ENCODE measurements around the gene EOGT.
A peak's percentile ranks its signal among the peaks of the same experiment; 100 is the strongest.

The EOGT gene

DNA sequence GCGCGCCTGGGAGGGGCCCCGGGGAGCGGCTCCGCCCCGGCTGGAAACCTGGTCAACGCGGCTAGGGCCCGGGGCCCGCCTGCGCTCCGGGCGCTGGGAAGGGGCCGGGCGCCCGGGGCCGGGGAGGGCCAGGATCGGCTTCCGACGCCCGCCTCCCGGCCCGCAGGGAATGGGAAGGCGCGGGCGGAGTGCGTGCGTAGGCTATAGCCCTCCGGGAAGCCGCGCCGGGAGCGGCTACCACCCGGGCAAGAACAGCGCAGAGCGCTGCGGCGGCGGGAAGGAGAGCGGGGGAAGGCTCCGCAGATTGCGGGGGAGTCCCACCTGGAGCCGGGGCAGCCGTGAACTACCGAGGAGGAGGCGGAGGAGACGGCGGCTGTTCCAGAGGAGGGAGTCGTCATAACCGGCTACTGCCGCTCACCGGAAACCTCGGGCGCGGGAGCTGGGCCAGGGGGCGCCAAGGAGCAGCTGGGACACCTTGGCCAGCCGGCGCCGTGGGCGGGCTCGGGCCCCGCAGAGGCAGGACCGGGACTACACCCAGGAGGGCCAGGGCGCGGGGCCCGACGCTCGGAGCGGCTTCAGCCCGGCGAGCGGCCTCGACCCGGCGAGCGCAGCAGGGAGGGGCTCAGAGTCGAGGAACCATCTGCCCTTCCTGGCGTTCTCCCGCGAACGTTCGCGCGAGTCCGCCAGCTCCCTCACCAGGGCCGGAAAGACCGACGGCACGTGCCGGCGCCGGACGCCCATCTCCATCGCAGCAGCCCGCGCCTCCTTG, at the start of gene EOGT:
Gene EOGT (minus strand): TSS at position 432 of the 769 bp plus-strand sequence. CDS start 3,838 bp downstream, outside the sequence.
- peak; percentile 80 for DNase-seq (ENCODE audit: low read depth)

DNA sequence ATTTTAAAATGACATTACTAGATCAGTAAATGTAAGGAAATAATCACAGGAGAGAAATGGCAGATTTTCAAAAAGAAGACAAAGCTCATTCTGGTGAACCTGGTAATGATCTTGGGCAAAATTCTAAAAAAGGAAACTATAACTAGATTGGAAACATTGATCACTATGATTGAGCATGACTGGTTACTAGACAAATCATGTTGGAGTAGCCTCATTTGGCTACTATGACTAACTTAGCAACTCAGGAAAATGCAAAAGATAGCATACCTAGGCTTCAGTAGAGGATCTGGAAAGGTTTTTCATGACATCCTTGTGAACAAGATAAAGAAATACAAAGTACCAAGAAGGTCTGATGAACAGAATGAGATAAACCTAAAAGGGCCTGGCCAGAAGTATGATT, 46.2 kb upstream of the EOGT start:
- DNase-seq (ENCODE audit: low read depth) = no peak

DNA sequence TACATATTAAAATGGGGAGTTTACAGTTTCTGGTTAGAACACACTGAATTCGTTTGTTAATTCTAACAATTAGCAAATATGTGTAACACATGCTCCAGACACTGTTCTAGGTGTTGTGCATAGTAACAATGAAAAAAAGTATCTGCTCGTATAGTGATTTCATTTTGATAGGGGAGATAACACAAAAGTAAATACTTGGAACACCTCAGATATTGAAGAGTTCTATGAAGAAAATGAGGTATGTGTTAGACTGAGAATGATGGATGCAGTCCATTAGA, 45.4 kb upstream of the EOGT start:
- DNase-seq (ENCODE audit: low read depth) = no peak

DNA sequence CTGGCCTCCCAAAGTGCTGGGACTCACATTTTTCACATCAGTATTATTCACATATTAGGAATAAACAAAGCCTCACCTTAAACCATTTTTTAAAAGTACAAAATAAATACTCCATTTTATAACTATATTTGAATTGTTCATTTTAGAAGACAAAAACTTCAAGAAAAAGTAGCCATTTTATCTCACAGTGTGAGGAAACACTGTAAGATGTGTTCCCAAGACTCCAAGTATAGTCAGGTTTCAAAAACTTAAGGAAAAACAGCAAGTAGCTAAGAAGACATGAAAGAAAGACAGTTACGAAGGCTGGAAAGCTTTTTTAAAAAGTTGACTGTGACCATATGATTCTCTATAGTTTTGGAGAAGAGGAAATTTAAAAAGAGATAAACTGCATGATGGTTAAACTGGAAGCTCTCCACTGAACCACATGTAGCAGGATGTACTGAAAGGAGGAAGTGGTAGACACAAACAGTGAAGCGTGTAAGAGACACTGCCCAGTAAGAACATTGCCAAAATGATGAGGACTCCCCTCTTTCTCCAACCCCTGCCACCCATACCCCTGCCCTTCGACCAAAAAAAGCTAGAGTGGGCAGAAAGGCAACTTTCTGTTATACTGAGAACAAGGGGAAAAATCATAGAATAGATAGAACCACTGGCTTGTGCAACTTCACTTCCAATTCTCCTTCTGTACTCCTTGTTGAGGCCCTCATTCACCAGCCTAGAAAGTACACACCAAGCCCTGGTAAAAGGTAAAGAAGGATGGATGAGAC, 44.9 kb upstream of the EOGT start:
- no peak for DNase-seq (ENCODE audit: low read depth)

DNA sequence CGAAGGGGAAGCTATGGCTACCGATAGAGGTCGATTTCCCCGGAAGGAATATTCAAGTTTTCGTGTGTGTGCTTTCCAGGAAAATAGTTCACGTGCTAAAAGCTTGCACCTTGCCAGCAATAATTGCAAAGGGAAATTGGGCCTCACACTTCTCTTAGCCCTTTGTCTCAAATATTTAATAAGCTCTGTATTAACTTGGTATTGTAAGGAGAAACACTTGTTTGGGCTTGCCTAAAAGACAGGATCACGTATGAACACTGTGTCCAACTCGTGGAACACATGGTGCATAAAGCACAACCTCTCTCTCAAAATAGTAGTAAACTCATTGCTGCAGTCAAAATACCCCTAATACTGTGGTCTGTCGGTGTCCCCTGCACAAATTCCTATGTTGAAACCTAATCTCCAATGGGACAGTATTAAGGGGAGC, 39.0 kb upstream of the EOGT start:
- no peak for DNase-seq (ENCODE audit: low read depth)

DNA sequence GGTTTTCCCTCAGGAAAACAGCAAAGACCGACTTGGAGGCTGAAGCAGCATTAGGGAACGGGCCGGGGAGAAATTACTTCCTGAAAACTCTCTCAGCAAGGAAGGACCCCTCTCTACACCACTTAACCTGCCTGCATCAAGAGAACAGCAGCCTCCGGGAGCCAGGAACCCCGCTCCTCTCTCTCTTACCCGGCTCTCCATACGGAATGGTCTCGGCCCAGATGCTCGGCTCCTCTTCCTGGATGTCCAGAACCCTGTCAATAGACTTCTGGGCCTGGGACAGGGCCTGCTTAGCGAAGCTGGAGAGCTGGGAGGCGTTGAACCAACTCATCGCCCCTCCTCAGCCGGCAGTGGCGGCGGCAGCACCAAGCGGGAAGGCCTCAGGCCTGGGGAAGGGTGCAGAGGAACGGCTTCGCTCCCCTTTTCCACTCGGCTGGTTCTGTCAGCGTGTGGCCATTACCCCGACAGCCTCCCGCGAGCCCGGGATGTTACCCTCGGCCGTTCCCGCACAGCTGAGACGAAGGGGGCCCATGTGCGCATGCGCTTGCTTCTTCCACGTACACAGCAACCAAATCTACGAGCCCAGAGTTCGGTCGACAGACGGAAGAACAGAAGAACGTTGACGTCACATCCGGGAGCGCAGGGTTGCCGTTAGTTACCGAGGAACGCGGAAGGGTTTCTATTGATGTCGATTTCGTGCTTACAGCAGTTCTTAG, 38.4 kb upstream of the EOGT start, which contains the start of gene TMF1:
Gene TMF1 (minus strand): TSS at position 578 of the 716 bp plus-strand sequence. CDS start 247 bp downstream, at position 331.
- DNase-seq (ENCODE audit: low read depth) = peak; percentile 98

DNA sequence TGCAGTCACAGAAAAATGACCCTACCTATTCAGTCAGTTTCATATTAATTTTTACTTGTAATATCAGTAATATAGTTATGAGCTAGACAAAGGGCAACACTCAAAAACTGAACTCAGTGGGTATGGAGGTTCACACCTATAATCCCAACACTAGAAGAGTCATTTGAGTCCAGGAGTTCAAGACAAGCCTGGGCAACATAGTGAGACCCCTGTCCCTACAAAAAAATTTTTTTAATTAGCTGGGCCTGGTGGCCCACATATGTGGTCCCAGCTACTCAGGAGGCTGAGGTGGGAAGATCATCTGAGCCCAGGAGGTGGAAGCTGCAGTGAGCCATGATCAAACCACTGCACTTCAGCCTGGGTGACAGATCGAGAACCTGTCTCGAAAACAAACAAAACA, 35.5 kb upstream of the EOGT start:
- no peak for DNase-seq (ENCODE audit: low read depth)

DNA sequence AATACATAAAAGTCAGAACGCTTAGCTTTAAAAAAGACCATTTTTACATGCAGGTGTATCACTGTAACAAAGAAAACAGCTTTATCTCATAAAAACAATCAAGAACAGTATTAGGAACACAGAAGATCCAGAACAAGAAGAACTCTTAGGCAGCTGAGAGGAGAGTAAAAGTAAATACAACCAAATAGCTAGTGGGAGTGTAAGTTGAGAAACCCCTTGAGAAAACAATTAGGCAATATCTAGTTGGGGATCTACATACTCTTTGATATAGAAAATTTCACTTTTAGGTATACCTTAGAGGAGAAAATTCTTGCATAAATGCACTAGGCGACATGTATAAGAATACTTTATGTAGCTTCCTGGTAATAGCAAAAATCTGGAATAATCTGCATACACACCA, 31.1 kb upstream of the EOGT start:
- peak; percentile 34 for DNase-seq (ENCODE audit: low read depth)

DNA sequence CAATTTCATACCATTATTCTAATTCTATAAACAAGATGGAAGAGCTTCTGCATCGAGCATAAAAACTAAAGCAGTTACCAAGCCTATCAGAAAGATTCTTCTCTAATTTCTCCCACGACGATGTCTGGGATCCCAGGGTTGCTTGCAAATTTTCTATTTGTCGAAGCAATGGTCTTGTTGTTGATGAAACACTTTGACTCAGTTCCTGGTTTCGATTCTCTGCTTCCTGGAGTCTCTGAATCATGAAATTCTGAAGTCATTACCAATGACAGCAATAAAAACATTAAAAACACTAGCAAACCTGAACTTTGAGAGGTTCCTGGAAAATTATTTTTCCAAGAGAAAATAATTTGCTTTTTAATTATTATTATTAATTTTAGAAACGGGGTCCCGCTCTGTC, 20.0 kb upstream of the EOGT start:
- DNase-seq (ENCODE audit: low read depth) = peak; percentile 93

DNA sequence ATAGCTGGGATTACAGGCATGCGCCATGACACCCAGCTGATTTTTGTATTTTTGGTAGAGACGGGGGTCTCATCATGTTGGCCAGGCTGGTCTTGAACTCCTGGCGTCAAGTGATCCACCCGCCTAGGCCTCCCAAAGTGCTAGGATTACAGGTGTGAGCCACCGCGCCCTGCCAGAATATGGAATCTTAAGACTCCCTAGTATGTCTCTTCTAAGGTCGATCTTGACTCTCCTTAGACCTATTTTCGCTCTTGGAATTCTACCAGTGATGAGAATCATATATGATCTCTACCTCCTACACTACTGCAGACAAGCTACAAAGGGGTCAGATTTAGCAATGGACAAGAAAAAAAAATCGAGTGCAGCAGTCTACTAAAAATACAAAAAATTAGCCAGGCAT, 19.3 kb upstream of the EOGT start:
- no peak for DNase-seq (ENCODE audit: low read depth)

DNA sequence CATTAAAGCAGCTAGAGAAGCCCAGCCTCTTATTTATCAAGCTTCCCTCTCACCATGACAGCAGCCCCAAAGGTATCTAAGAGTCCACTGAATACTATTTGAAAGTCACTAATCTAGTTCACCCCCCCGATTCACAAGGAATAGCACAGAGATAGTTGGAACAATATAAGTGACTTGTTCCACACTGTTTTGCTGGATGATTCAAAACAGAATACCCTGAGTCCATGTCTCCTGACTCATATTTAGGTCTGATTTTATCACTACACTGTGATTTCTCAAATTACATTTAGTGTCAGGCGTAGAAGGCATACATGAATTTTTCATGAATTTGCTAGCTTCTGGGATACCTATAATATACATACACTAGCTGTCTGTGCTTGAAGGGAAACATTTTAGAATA, 18.7 kb upstream of the EOGT start:
- DNase-seq (ENCODE audit: low read depth) = peak; percentile 81

DNA sequence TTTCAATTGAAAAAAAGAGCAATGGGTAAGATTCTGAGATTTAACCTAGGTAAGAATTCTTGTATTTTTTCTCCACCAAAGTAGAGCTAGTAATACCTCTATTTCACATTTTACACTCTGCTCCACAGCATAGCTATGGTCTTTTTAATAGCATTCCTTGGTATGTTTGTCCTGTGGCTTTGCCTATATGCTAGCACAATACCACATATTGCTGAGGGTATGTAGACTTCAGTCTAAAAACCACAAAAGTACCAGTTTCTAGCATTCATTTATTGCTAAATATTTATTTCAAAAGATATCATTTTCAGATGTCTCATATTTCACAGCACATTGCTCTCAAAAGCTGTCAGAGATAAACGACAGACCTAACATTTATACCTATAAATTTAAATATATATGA, 18.2 kb upstream of the EOGT start:
- DNase-seq (ENCODE audit: low read depth) = peak; percentile 61

DNA sequence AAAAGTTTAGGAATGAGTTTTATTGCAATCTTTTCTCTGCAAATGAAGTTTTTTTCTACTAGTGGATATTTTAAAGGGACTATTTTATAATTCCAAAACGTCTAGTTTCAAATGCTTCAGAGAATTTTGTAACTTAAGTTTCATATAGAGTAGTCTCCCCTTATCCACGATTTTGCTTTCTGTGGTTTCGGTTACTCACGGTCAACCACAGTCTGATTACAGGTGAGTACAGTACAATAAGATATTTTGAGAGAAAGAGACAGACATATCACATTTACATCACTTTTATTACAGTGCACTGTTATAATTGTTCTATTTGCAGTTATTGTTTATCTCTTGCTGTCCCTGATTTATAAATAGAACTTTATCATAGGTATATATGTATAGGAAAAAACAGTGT, 7.4 kb upstream of the EOGT start:
- DNase-seq (ENCODE audit: low read depth) = no peak

DNA sequence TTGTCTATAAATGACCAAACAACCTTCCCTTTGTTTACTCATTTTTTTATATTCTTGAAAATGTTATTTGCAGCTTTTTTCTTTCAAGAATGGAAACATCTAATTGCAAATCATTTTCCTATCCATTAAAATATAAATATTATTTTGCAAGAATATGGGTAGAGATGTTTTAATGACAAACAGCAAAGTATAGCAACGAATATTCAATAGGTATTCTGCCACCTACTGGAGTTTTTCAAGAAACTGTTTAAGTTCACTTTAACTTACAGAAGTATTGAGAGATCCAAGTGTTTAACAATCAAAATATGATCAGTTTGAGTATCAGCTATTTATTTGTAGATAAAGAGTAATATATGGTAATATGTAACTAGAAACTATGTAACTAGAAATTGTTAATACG, 6.9 kb upstream of the EOGT start:
- peak; percentile 7 for DNase-seq (ENCODE audit: low read depth)

DNA sequence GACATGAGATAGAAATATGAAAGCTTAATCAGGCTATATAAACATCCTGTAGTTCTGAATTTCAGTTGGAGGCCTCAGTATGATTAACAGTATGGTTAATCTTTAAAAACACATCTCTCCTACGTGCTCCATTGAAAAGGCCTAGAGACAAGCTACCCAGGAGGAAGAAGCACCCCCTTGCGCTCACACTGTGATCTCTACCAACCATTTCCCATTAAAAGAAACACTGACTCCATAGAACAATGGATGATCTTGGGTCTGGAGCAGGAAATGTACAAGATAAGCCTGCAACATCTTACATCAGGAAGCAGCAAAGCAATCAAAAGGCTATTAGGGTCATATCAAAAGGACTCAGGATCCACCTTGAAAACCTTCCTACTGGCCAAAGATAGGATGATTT, 3.4 kb upstream of the EOGT start:
- no peak for DNase-seq (ENCODE audit: low read depth)

DNA sequence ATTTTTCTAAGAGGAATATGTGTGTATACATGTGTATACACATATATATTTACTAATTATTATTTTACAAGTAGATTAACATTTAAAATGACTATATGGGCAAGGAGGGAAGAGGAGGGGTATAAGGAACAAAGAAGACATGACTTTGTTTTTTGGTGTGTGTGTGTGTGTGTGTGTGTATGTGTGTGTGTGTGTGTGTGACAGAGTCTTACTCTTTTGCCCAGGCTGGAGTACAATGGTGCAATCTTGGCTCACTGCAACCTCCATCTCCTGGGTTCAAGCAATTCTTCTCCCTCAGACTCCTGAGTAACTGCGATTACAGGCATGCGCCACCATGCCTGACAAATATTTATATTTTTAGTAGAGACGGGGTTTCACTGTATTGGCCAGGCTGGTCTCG, 2.6 kb upstream of the EOGT start:
- no peak for DNase-seq (ENCODE audit: low read depth)

DNA sequence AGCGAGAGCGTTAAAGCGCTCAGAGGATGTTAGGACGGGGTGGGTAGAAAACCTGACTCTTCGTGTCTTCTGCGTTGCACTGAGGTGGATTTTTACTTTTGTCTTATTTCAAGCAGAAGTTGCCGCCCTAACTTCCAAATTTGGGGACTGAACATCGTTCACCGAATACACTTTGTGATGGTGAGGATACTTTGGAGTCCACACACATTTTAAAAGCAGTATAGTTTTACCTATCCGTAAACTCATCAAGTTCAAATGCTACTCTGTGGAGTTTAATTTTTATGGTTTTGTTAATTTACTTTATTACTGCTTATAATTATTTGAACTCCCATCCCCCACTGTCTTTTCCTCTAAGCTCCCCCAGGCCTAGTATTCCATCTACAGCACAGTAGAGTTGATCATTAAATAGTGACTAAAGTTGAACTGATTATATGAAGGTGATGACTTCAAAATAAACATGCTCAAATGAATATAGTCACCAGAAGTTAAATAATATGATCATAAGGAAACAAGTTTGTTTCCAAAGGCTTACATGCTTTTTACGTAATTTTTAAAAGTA, 617 bp upstream of the EOGT start:
- no peak for DNase-seq (ENCODE audit: low read depth)

DNA sequence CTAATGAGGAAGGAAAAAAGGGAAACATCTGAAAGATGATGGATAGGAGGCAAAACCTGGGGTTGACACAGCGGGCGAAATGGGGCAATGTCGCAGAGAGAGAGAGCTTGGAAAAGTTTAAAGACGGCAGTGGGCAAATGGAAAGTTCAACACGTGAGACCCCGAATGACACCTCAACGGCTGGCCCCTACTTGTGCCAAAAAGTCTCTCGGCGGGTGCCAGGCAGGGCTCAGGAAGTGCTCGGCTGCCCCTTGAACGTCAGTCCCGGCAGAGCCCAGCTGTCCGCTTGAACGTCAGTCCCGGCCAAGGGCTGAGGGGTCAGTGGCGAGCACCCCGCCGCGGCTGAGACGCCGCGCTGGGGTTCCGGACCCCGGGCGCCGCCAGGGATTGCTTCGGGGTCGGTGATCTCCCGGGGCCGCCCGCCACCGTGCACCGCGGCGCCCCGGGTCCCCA, 658 bp downstream of the EOGT start:
- DNase-seq (ENCODE audit: low read depth) = no peak

DNA sequence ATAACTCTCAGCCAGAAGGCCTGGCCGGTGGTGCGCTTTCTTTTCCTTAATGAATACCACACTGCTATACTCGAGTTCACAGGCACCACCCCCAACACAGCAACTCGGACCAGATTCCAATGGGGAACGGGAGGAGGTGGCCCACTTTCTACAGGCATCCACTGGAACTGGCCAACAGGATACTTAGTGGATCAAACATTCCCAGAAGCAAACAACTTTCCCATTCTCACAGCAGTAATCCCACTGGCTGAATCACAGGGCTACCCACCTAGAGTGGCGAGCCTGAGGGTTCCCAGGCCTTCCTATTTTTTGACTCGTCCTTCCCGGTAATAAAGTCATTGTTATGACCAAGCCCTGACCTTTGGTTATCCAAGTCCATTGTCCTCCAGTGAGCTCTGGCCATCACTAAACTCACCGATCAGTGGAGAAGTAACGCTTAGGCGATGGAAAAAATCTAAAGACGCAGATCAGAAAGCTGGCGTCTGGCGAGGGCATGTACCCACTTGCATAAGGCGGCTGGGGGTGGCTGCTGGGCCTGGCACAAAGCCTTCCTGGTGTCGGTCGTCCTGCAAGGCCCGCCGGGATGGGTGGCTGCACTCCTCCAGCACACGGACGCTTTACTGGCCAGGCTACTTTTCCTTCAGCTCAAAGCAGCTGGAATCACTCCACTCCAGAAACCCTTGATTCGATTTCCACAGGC, 1.2 kb downstream of the EOGT start:
- no peak for DNase-seq (ENCODE audit: low read depth)

DNA sequence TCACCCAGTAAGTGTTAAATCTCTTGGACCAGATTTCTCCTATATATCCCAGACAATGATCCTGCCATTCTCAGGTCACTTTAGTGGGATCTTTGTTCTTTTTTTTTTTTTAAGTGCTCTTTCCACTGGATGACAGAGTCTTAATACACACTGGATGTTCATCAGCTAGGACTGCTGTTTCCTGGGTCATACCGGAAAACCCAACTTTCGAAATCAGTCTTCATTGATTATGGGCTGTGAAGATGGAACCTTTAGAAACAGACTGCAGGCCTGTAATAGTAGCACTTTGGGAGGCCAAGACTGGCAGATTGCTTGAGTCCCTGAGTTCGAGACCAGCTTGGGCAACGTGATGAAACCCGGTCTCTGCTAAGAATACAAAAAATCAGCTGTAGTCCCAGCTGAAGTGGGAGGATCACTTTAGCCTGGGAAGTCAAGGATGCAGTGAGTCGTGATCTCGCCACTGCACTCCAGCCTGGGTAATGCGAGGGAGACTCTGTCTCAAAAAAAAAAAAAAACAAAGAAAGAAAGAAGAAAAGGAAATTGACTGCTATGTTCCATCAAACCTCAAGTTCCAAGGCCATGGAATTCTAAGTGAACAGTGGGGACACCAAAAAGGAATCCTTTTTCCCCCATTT, 2.3 kb downstream of the EOGT start:
- DNase-seq (ENCODE audit: low read depth) = peak; percentile 47

All from amniotic epithelial cell (primary cell).